ENCODE results near the gene NINL.

GRCh38 chr20:25484911-25485511, 100.3 kb downstream of the NINL start:
- TF ChIP-seq CTCF (conservative IDR thresholded peaks at IDR 0.05; ENCODE audit: low read depth, low read length): no peak
- no peak for TF ChIP-seq BHLHE40 (IDR thresholded peaks at IDR 0.05; ENCODE audit: low read depth, low read length)
- TF ChIP-seq, protein P1, sequence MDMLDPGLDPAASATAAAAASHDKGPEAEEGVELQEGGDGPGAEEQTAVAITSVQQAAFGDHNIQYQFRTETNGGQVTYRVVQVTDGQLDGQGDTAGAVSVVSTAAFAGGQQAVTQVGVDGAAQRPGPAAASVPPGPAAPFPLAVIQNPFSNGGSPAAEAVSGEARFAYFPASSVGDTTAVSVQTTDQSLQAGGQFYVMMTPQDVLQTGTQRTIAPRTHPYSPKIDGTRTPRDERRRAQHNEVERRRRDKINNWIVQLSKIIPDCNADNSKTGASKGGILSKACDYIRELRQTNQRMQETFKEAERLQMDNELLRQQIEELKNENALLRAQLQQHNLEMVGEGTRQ (IDR thresholded peaks at IDR 0.05; ENCODE audit: low read depth, low read length): no peak
- TF ChIP-seq CHD1 (IDR thresholded peaks at IDR 0.05; ENCODE audit: low read depth, low read length): no peak
- no peak for TF ChIP-seq CEBPB (IDR thresholded peaks at IDR 0.05; ENCODE audit: low read depth, low read length)
- TF ChIP-seq NFE2L2 (IDR thresholded peaks at IDR 0.05; ENCODE audit: low read depth, low read length): no peak
- TF ChIP-seq MAFK (IDR thresholded peaks at IDR 0.05; ENCODE audit: low read depth, low read length): no peak
- TF ChIP-seq RAD21 (IDR thresholded peaks at IDR 0.05; ENCODE audit: low read length): no peak
- TF ChIP-seq RFX5 (IDR thresholded peaks at IDR 0.05; ENCODE audit: low read depth, low read length): no peak
